Calu3 (cell line): ENCODE measurements around the gene CNTNAP2. TPM values are rescaled to one million over a fixed set of nuclear protein-coding genes. Genes with fewer than 3 reads are reported as not detected.

ENCODE experiments used
- BruUV-seq: library from RNA; stranded (reverse); fragments of 400-500 nt; replicated peaks from 2 replicates; lab custom pipeline; 2021; lab: Mats Ljungman, UMichigan
- CTCF ChIA-PET: fragments of 300-600 bp; sonication (Branson Sonifier 250); formaldehyde crosslinking; loops from one replicate; lab custom pipeline; 2022; ENCODE audit warnings: antibody characterized with exemption; lab: Charles Lee
- DNase-seq: peaks from one replicate; pipeline ENCODE4 v3.0.0; 2022
- H3K27ac Mint-ChIP-seq: one replicate; pipeline ENCODE4 v1.8.0; 2022; ENCODE audit warnings: mixed read lengths; ENCODE audit not compliant: unreplicated experiment
- H3K27me3 Mint-ChIP-seq: one replicate; pipeline ENCODE4 v1.8.0; 2022; ENCODE audit warnings: mixed read lengths; ENCODE audit not compliant: unreplicated experiment
- H3K36me3 Mint-ChIP-seq: one replicate; pipeline ENCODE4 v1.8.0; 2022; ENCODE audit warnings: mild to moderate bottlenecking, moderate library complexity, mixed read lengths; ENCODE audit not compliant: insufficient read depth, unreplicated experiment
- H3K4me1 Mint-ChIP-seq: one replicate; pipeline ENCODE4 v1.8.0; 2022; ENCODE audit warnings: mild to moderate bottlenecking, low read depth, mixed read lengths; ENCODE audit not compliant: unreplicated experiment
- H3K4me3 Mint-ChIP-seq: one replicate; pipeline ENCODE4 v1.8.0; 2022; ENCODE audit warnings: mild to moderate bottlenecking, low read depth, moderate library complexity, mixed read lengths; ENCODE audit not compliant: unreplicated experiment
- H3K9me3 Mint-ChIP-seq: one replicate; pipeline ENCODE4 v1.8.0; 2022; ENCODE audit warnings: low read depth, mixed read lengths; ENCODE audit not compliant: unreplicated experiment
- intact Hi-C: fragments of 100-400 bp; cut with micrococcal nuclease; formaldehyde crosslinking; loops from one replicate; pipeline ENCODE4 v1.10.0; 2022; ENCODE audit not compliant: unreplicated experiment
- total RNA-seq: library from RNA; stranded (reverse); gene quantifications from 2 replicates; pipeline ENCODE4 v1.2.3, GENCODE V29; 2022
- TF ChIP-seq, protein P1 (sequence below): fragments of 200-600 bp; IDR thresholded peaks from one replicate; pipeline ENCODE4 v1.8.0; 2022; ENCODE audit warnings: antibody characterized with exemption; ENCODE audit not compliant: unreplicated experiment

Gene CNTNAP2
- total RNA-seq, 1 experiment from 2014 or later: 1.1 TPM

DNA sequence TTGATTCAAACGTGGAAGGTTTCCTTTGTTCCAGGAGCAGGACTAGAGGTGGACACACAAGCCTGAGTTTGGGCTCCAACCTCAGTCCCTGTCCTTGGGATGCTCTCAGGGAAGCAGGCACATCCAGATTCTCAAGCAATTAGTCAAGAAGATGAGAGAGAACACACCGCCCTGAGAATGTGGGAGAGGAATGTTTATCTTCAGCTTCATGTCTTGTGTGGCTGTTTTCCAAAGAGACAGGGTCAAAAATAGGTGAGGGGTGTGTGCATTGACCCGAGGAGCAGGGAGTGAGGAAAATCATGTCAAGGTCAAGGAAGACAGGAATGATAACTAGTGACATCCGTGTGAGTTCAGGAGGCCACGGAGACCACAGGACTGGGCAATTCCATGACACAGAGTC, 2001.8 kb downstream of the CNTNAP2 start:
- H3K9me3 Mint-ChIP-seq: peaks cover 18% of the 10 kb centered on the region
- BruUV-seq: no TSS peak
- TF ChIP-seq, protein P1, sequence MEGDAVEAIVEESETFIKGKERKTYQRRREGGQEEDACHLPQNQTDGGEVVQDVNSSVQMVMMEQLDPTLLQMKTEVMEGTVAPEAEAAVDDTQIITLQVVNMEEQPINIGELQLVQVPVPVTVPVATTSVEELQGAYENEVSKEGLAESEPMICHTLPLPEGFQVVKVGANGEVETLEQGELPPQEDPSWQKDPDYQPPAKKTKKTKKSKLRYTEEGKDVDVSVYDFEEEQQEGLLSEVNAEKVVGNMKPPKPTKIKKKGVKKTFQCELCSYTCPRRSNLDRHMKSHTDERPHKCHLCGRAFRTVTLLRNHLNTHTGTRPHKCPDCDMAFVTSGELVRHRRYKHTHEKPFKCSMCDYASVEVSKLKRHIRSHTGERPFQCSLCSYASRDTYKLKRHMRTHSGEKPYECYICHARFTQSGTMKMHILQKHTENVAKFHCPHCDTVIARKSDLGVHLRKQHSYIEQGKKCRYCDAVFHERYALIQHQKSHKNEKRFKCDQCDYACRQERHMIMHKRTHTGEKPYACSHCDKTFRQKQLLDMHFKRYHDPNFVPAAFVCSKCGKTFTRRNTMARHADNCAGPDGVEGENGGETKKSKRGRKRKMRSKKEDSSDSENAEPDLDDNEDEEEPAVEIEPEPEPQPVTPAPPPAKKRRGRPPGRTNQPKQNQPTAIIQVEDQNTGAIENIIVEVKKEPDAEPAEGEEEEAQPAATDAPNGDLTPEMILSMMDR: no peak
- CTCF ChIA-PET: no interaction called here
- H3K4me1 Mint-ChIP-seq: no peaks in the 10 kb centered on the region
- H3K36me3 Mint-ChIP-seq: no peaks in the 10 kb centered on the region
- no peaks in the 10 kb centered on the region for H3K27me3 Mint-ChIP-seq
- H3K27ac Mint-ChIP-seq: no peak overlapping the region
- H3K4me3 Mint-ChIP-seq: no peak overlapping the region
- DNase-seq: no peak
- intact Hi-C loops: no loop called here

DNA sequence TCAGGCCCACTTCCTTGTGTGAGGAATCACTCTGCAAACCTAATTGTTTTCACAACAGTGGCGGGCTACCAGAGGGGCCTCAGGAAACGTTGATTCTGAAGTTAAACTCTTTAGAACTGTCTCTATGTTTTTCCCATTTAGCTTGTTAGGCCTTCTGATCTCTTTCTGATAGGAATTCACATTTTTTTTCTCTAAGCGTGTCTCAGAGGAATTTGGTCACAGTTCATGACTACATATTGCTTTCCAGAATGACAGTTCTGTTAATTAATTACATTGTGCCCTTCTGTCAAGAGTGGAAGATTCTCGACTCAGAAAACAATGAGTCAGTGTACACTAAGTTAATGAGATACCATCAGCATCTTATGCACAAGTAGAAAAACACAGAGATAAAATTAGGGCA, 2004.8 kb downstream of the CNTNAP2 start:
- no peaks in the 10 kb centered on the region for H3K4me1 Mint-ChIP-seq
- no peaks in the 10 kb centered on the region for H3K36me3 Mint-ChIP-seq
- CTCF ChIA-PET: no interaction called here
- TF ChIP-seq, protein P1: no peak
- no TSS peak for BruUV-seq
- no peak overlapping the region for H3K27ac Mint-ChIP-seq
- peaks cover 25% of the 10 kb centered on the region for H3K9me3 Mint-ChIP-seq
- no peaks in the 10 kb centered on the region for H3K27me3 Mint-ChIP-seq
- intact Hi-C loops: no loop called here
- DNase-seq: no peak
- H3K4me3 Mint-ChIP-seq: no peak overlapping the region

DNA sequence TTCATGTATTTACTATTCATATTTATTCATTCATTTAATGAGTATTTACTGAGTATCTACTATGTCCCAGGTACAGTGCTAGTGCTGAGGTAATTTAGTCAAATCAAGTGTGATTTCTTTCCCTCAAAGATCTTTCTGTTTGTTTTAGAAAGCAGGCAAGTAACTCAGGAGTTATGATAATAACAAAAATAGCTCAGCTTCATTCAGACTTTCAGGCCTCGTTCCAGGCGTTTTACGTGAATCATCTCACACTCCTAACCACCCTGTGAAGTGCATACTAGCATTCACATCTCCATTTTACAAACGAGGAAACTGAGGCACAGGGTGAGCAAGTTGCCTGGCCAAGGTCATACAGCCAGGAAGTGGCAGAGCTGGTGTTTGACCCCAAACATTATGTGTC, 2005.2 kb downstream of the CNTNAP2 start:
- DNase-seq: no peak
- no TSS peak for BruUV-seq
- intact Hi-C loops: no loop called here
- H3K4me1 Mint-ChIP-seq: no peaks in the 10 kb centered on the region
- TF ChIP-seq, protein P1: no peak
- H3K27me3 Mint-ChIP-seq: no peaks in the 10 kb centered on the region
- peaks cover 28% of the 10 kb centered on the region for H3K9me3 Mint-ChIP-seq
- H3K36me3 Mint-ChIP-seq: no peaks in the 10 kb centered on the region
- CTCF ChIA-PET: no interaction called here
- H3K27ac Mint-ChIP-seq: no peak overlapping the region
- no peak overlapping the region for H3K4me3 Mint-ChIP-seq

DNA sequence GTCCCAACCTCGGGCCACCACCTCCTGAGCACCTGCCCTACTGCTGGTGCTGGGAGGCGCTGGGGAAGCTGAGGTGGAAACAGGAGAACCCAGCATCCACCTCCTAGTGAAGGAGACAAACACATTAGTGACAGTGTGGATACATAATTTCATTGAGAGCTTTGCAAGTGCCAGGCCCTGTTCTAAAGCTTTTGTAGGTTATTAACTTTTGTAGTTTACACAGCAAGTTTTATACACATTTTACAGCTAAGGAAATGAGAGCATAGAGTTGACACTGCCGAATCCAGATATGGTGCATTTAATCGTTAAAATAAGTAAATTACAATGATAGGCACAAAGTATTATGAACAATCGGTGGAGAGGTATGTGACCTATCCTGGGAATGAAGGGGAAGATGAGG, 2007.9 kb downstream of the CNTNAP2 start:
- TF ChIP-seq, protein P1: no peak
- BruUV-seq: no TSS peak
- H3K27ac Mint-ChIP-seq: no peak overlapping the region
- no peak for DNase-seq
- H3K9me3 Mint-ChIP-seq: peaks cover 23% of the 10 kb centered on the region
- CTCF ChIA-PET: no interaction called here
- H3K27me3 Mint-ChIP-seq: no peaks in the 10 kb centered on the region
- no peak overlapping the region for H3K4me3 Mint-ChIP-seq
- intact Hi-C loops: no loop called here
- H3K36me3 Mint-ChIP-seq: no peaks in the 10 kb centered on the region
- H3K4me1 Mint-ChIP-seq: no peaks in the 10 kb centered on the region
